Cerebellar cortex (tissue), 1 donor: ENCODE results near the gene RDM1.
"Not testable (repeated sequence)": the region's sequence is repeated elsewhere in the genome, so short reads cannot be mapped to it uniquely, and the experiment has no call there.

Experiments used
- DNase-seq: peaks from one replicate; pipeline ENCODE4 v3.0.0-alpha.2; 2015; ENCODE audit warnings: low spot score

RDM1 gene, protein sequence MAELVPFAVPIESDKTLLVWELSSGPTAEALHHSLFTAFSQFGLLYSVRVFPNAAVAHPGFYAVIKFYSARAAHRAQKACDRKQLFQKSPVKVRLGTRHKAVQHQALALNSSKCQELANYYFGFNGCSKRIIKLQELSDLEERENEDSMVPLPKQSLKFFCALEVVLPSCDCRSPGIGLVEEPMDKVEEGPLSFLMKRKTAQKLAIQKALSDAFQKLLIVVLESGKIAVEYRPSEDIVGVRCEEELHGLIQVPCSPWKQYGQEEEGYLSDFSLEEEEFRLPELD

DNA sequence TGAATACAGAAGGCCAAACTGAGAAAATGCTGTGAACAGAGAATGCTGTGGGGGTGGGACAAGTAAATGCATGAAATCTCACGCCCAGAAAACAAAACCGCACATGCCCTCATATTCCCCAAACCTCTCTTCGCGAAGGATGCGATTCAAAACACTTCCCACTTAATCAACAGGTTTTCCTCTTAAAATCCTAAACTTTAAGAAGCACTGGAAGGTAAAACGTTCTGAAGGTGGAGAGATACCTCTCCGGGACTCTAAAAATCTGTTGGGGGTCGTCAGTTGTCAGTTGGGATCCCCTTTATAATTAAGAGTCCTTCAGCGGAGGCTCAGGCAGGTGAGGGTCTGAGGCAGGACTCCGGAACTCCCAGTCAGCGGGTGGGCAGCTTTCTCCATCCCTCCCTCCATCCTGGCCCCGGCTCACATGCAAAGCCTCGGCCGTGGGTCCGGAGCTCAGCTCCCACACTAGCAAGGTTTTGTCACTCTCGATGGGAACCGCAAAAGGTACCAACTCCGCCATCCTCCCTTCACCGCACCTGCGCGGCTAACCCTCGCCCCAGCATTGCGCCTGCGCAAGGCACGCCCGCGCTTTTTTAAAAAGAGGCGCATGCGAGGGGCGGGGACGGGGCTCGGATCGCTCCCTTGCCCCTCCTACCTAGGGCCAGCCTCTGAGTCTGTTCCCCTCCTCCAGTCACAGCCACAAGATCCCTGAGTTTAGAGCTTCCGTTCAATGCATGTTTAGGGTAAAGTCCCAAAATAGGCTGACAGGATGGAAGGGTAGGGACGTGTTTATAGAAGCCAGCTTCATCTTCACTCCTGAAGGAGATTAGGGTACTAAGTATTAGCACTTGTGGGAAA lies at the start of gene RDM1:
Gene RDM1, minus strand, starts transcription at position 563 of the 855 bp plus-strand sequence. Its CDS starts 46 bp downstream, at position 517.
- peak; percentile 69 for DNase-seq

DNA sequence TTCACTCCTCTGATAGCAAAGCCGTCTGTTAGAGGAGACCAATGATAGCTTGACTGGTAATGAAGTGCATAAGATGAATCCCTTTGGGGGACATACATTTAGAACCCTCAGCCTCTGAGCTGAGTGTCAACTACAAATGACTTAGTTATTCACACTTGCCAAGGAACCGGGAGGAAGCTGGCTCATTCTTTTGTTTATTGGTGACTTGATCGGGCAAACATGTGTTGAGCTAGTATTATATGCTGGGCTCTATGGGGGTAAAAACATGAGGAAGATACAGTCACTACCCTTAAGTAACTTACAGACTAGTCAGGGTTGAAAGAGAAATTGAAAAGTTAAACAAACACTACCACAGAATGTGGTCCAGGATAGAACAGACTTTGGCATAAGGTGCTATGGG lies 47.8 kb upstream of the RDM1 start:
- DNase-seq: no peak

DNA sequence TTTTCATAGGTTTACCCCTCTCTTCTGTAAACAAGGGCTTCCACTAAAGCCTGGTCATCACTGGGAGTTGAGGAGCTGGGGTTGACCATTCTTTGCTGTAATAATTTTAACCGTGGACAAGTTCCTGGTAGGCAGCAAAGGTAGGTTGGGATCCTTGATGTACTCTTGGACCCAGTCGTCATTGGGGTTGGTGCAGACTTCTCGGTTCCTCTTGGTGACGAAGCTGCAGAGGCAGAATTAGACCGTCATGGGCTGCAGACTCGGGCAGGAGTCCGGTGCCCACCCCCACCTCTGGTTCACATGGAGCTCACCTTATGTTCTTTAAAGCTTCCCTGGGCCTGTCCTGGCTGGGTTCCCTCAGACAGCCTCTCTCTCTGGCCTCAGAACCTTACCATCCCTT lies 46.9 kb upstream of the RDM1 start:
- DNase-seq: no peak

DNA sequence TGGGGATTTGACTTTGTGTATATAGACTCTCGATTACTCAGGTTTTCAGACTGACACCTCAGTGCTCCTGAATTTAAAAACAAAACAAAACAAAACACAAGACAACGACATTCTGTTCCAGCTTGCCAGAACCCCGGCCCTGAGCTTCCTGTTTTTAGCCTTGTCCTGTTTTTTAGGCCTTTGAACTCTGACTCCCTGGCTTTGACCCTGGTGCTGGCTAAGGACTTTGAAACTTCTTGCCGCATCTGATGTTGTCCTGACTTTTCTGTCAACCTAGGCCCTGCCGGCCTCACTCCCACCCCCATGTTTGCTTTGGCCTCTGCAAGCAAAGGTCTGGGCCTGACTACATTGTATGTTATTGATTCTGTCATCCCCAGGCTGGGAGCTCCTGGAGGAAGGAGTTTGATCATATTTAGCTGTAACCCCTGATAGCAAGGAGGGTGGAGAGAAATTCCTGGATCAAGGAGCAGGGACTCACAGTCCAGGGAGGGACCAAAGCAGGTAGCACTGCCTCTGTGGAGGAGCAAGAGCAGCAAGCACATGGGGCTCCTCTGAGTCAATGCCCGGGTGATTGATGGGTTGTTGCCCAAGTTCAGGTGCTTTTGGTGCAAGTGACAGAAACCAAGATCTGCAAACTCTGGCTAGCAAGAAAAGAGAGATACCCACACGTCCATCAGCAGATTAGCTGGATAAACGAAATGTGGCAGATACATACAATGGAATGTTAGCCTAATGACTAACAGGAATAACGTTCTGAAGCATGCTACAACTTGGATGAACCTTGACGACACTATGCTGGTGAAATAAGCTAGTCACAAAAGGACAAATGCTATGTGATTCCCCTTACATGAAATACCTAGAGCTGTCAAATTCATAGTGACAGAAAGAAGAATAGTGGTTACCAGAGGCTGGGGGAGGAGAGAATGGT lies 43.0 kb upstream of the RDM1 start:
- no peak for DNase-seq

DNA sequence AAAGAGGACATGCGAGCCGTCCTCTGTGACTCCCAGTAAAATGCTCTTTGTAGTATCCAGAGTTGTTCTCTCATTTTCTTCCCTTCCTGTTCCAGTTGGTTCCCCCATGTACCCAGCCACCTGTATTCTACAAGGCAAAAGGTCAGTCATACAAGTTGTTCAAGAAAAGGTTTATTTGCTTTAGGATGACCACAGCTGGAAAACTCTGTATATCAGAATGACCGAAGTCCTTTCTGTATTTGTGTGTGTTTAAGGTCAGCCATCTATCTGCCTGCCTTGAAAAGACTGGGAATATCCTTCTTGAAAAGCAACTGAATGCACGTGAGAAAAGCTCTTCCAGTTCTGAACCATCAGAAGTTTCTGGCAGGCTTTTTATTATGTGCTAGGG lies 42.4 kb upstream of the RDM1 start:
- no peak for DNase-seq

DNA sequence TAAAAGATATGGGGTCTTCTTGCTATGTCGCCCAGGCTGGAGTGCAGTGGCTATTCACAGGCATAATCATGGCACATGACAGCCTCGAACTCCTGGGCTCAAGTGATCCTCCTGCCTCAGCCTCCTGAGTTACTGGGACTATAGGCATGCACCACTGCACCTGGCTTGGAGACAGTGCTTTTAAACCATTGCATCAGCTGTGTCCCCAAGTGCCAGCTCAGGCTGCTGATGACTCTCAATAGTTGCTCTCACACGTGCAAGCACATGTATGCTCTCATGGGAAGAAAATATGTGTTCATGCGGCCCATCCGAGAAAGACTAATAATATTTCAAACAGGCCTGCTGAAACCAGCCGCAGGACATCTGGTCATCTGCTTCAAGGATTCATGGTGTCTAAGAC lies 42.0 kb upstream of the RDM1 start:
- no peak for DNase-seq

DNA sequence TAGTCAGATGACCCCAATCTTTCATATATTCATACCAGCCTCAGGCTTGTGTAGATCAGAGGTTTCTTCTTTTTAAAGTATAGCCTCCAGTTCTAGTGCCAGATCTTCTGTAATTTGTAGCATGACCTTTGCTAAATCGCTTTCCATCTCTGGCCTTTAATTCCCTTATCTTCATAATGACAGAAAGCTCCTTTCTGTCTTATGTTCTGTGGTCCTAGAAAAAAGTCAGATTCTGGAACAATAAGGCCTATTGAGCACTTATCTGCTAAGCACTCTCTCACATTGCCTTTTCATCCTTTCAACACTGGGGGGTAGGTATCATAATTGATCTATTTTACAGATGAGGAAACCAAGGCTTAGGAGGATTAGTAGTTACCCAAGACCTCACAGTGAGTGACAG lies 41.5 kb upstream of the RDM1 start:
- DNase-seq: no peak

DNA sequence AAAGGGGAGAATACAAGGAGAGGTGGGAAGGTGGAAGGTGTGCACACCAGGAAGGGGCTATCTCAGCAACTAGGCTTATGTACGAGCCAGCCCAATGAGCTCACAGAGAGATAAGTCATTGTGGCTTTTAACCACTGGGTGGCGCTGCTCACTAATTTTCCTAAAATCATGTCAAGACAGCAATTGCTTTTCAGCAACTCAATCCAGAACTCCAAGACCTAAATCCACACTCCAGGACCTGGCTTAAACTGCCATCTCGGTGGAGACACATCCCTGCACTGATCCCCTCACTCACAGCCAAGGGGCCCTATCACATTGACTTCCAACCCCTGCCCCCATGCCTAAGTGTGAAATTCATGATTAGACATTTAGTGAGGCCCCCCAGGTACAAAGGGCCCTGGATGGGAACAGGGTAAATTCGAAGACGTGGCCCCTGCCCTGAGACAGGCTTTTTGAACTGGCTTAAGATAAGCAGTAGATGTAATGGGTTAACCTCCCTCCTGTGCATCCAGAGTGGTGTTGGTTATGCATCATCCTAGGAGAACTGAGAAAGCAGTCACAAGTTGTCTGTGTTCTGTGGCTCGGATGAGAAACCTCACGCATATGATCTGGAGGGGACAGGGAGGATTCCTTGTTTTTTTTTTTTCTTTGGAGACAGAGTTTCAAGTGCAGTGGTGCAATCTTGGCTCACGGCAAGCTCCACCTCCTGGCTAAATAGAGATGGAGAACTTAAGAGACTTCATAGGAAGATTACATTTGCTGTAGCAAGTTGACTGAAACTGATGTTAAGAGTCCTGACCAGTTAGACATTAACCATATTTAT lies 39.2 kb upstream of the RDM1 start:
- peak; percentile 92 for DNase-seq

DNA sequence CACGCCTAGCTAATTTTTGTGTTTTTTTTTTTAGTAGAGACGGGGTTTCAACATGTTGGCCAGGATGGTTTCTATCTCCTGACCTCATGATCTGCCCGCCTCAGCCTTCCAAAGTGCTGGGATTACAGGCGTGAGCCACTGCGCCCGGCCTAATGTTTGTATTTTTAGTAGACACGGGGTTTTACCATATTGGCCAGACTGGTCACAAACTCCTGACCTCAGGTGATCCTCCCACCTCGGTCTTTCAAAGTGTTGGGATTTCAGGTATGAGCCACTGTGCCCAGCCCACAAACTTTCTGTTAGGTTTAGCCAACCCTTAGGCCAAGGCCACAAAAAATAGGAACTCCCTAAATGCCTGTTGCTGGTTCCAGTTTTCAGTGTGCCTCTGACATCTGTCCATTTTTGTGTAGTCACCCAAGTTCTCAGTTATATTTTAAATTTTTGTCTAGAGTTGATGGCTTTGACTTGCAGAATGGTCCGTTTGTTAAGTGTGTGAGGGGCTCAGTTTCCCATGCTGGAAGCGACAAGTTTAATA lies 38.0 kb upstream of the RDM1 start:
- no peak for DNase-seq

DNA sequence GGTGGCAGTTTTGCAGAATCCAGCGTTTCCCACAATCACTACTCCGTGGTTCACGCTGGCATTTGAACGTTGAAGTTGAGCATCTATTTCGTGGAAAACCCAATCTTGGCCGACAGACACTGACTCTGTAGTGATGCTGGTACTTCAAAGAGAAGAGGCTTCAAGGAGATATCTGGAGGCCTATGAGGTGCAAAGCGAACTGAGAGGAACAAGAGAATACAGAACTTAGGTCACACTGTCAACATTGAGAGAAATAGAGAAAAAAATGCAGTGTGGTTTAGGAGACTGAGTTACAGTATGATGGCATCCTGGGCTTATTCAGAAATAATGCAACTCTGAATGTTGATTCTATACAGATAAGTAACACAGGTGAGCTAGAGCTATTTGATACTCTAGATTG lies 34.7 kb upstream of the RDM1 start:
- no peak for DNase-seq

DNA sequence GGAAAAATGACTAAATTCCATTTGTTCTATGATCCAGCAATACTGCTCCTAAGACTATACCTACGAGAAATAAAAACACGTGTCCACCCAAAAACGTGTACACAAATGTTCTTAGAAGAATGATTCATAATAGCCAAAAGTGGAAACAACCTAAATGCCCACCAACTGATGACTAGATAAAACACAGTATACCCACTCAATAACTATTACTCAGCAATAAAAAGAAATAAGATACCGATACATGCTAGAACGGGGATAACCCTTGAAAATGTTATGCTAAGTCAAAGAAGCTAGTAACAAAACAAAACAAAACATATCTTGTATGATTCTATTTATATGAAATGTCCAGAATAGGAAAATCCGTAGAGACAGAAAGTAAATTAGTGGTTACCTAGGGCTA lies 33.1 kb upstream of the RDM1 start:
- DNase-seq: no peak

DNA sequence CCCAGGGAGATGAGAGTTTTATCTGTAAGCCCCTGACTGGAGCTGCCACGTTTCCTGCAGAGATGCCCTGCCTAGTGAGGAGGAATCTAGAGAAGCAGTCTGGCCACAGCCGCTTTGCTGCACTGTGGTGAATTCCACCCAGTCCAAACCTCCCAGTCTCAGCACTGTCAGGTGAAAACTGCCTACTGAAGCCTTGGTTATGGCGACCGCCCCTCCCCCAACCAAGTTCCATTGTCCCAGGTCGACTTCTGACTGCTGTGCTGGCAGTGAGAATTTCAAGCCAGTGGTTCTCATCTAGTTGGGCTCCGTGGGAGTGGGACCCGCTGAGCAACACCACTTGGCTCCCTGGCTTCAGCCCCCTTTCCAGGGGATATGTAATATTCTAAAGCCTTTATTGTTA lies 23.1 kb upstream of the RDM1 start:
- DNase-seq: no peak

DNA sequence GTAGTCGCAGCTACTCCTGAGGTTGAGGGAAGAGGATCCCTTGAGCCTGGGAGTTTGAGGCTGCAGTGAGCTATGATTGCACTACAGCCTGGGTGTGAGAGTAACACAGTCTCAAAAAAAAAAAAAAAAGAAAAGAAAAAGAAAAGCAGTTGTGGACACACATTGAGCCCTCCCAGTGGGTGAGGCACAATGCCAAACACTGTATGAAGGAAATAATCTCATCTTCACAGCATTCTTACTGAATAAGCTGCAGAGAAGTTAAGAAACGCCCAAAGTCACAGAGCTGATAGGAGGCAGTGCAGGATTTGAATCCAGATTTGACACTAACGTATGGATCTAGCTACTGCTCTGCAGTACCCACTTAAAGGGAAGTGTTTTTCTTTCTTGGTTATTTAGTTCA lies 18.8 kb upstream of the RDM1 start:
- no peak for DNase-seq

DNA sequence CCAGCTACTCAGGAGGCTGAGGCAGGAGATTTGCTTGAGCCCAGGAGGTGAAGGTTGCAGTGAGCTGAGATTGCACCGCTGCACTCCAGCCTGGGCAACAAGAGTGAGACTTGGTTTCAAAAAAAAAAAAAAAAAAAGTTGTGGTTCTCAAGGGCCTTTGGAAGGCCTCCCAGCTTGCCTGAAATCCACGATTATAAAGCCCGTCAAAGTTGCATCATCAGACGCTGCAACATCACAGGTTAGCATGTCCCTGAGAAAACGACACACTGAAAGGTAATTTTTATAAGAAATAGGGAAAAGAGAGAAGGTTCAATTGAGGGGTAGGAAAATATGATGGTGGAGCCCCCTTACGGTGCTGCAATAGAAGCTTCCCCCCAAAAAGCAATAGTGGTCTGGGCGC lies 17.5 kb upstream of the RDM1 start:
- DNase-seq: no peak

DNA sequence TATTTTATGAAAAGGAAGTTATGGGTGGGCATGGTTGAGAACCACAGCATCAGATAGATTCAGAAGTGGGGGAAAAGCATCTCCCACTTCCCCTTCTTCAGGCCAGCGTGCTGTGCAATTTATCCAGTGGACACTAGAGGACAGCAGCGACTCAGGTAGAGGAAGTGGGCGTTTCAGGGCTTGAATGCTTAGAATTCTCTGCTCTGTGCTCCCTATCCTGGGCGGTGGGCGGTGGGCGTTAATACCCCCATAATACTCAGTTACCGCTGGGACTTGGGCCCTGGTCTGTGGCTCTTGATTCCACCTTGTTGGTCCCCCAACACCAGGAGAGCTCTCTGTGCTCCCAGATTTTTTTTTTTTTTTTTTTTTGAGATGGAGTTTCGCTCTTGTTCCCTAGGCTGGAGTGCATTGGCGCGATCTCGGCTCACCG lies 16.6 kb upstream of the RDM1 start:
- DNase-seq: peak; percentile 54

DNA sequence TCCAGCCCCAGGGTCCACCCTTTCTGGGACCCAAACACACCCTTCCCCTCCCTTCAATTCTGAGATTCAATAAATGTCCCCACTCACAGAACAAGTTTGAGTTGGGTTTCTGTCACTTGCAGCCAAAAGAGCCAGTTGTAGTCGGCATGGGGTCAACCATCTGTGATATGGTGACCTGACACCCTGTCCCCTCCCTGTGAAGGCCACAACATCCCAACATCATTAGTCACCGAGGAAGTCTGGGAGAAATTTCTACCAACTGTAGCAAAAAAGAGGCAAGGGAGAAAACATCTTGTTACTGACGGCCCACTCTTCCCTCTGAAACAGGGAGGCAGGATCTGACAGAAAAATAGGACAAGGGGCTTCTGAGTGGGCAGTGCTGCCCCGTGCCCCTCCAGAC lies 13.6 kb upstream of the RDM1 start:
- DNase-seq: no peak

DNA sequence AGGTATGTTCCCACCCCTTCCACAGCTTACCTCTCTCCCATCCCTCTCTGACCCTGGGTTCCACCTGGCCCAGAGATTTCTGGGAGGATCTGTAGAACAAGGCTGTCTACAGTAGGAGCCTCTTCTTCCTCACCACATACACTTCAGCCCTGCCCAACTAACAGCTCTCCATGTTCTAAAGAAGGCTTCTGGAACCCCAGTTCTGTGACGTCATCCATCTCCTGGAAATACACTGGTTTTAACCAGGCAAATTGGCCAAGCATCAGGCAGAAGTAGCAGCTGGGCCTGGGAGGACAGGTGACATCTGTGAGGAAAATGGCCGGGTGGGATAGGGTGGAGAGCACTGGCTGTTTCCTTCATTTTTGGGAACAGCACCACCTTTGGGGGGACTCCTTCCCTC lies 13.0 kb upstream of the RDM1 start, which contains the start of gene LYZL6:
Gene LYZL6, minus strand, starts transcription at position 177 of the 400 bp plus-strand sequence. CDS start 4,357 bp downstream, outside the sequence.
- no peak for DNase-seq

DNA sequence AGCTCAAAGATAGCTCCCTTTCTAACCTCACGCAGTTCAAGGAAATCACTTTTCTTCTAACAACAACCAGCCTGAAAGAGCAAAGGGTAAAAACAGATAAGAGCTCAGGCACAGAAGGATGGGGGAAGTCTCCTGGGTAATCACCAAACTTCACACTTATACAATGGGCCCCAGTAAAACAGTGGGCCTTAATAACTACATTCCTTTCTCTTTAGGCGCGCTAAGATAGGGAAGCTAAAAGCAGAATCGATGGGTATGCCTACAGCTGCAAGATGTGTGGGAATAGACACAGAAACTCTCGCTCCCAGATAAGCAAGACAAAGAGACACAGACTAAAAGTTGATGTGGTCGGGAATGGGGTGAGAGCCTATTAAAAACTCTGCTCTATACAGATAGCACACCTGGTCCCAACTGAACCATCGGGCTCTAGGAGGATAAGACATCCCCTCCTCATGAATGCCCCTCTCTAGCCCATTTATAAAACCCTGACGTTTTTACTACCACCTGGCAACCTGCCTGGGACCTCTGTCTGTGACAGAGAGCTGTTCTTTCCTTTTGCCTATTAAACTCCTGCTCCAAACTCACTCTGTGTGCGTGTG lies 12.1 kb upstream of the RDM1 start:
- DNase-seq: no peak

DNA sequence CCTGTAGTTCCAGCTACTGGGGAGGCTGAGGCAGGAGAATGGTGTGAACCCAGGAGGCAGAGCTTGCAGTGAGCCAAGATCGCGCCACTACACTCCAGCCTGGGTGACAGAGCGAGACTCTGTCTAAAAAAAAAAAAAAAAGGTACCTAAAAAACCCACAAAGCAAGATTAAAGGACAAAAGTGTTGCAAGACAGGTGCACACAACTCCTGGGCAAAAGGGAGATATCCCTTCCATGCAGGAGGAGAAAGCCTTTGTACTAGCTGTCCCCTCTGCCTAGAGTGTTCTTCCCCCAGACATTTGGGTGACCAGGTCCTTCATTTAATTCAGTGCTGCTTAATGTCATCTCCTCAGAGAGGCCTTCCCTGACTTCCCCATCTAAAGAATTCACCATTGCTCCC lies 7.9 kb upstream of the RDM1 start:
- DNase-seq: not testable (repeated sequence)

DNA sequence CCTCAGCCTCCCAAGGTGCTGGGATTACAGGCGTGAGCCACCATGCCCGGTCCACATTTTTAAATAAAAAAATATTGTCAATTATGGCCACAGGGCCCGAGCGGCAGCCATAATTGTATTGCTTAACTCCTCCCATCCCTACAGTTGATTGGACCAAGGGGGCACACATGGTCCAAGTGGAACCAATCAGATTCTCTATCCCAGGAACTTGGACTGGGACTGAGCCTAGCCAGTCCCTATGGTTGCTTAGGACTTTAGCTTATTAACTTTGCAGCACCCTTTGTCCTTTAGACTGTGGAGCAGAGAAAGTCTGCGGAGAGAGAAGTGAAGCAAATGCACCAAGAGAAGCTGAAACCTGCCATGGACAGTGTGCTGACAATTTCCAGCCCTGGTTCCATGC lies 5.5 kb upstream of the RDM1 start:
- no peak for DNase-seq

DNA sequence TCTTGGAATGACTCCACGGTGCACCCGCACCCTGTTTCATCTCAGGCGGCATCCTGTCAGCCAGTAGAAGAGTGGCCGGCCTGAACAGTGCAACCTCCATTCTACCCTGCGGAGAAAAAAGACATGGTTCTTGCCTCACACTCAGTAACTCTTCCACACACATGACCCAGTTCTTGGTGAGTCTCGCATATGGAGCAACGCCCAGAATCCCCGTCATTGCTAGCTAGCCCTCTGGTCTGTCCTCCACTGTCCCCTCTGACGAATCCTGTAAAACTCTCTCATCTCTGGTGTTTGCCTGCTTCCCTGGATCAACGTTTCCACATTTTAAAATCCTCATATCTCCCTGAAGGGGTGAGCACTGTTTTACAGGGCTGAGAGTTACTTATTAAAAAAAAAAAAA lies 4.2 kb upstream of the RDM1 start:
- DNase-seq: no peak
